Activated CD8-positive, alpha-beta T cell treated with anti-CD3 and anti-CD28 coated beads, Interleukin-2, amount 10 ng/mL, durations not matched to agents 7 days and 5 days (primary cell): ENCODE measurements around the gene CFAP45. TPM values are rescaled to one million over a fixed set of nuclear protein-coding genes. Genes with fewer than 3 reads are reported as not detected.

ENCODE experiments used
- ATAC-seq: fragments of 150-1000 bp; cut with Tn5 transposase; one replicate; pipeline ENCODE4 v1.10.0; 2021; ENCODE audit warnings: moderate library complexity
- CTCF ChIA-PET: fragments of 350-600 bp; sonication (Branson Sonifier 250); formaldehyde crosslinking; loops from one replicate; lab custom pipeline; 2021; ENCODE audit warnings: antibody characterized with exemption; lab: Charles Lee
- POLR2A ChIA-PET: fragments of 350-600 bp; sonication (Branson Sonifier 250); formaldehyde crosslinking; loops from one replicate; lab custom pipeline; 2021; ENCODE audit warnings: antibody characterized with exemption; lab: Charles Lee
- DNase-seq: peaks from one replicate; pipeline ENCODE4 v3.0.0-alpha.2; 2020
- H3K27ac Mint-ChIP-seq: one replicate; pipeline ENCODE4 v1.8.0; 2021; ENCODE audit warnings: mild to moderate bottlenecking, mixed read lengths
- H3K27me3 Mint-ChIP-seq: one replicate; pipeline ENCODE4 v1.8.0; 2021; ENCODE audit warnings: low read depth, mixed read lengths
- H3K36me3 Mint-ChIP-seq: one replicate; pipeline ENCODE4 v1.8.0; 2021; ENCODE audit warnings: low read depth, mixed read lengths
- H3K4me1 Mint-ChIP-seq: one replicate; pipeline ENCODE4 v1.8.0; 2021; ENCODE audit warnings: low read depth, mixed read lengths
- H3K4me3 Mint-ChIP-seq: one replicate; pipeline ENCODE4 v1.8.0; 2021; ENCODE audit warnings: mild to moderate bottlenecking, mixed read lengths
- H3K9me3 Mint-ChIP-seq: one replicate; pipeline ENCODE4 v1.8.0; 2022; ENCODE audit warnings: mixed read lengths; ENCODE audit not compliant: insufficient read depth
- total RNA-seq, 2 experiments: library from RNA; stranded (reverse); gene quantifications; one replicate each; pipeline ENCODE4 v1.2.3, GENCODE V29; 2021

Gene CFAP45
- total RNA-seq, 2 experiments from 2014 or later: 0.34 to 0.79 TPM

- H3K27ac Mint-ChIP-seq: no peak overlapping the region
- no peaks in the 10 kb centered on the region for H3K36me3 Mint-ChIP-seq
- DNase-seq (no peak), ATAC-seq (no peak)
- peaks cover 23% of the 10 kb centered on the region for H3K27me3 Mint-ChIP-seq
- POLR2A ChIA-PET: interaction anchor here (0.8 kb wide), 1 partner anchor 10 kb away, joined by 3 read pairs; the partner anchor contains the start of gene TAGLN2
- CTCF ChIA-PET: interaction anchor here (0.7 to 9.9 kb wide), 6 partner anchors 11 to 150 kb away, joined by 3 to 184 read pairs (median 11); partner anchors contain the start of gene TAGLN2
- no peaks in the 10 kb centered on the region for H3K9me3 Mint-ChIP-seq
- H3K4me3 Mint-ChIP-seq: no peak overlapping the region
- H3K4me1 Mint-ChIP-seq: peaks cover 5% of the 10 kb centered on the region
Observed at GRCh38 chr1:159935305-159935704, 35.3 kb upstream of the CFAP45 start.

DNA sequence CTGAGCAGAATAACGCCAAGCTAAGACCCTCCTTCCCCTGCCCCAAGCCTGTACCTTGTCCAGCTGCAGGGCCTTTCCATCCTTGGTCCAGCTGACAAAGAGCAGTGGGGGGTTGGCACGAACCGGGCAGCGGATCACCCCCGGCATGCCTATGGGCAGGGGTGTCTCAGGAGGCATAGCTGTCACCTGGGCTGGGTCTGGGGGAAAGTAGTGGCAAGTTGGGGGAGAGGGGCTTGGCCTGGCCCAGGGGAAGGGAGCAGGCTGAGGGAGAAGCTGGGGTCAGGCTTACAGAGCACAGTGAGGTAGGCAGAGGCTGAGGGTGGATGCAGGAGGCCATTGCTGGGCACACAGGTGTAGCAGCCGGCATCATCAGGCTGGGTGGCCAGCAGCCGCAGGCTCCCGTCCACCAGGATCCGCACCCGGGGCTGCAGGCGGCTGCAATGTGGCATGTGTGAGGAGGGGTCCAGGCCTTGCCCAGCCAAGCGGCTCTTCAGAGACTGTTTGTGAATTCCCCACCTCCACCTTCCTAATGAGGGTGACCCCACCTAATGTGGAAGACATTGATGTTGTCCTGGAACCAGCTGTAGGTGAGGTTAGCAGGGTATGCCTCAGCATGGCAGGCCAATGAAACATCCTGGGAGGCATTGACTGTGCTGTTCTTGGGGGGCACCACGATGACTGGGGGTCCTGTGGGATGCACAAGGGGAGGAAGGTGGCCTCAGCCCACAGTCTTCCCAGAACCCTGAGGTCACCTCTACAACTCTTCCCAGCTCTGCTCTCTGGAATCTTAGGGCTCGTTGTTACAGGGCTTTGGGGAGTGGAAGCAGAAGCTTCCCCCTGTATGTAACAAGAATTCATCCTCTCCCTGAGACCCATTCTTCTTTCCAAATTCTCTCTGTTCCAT is 34.4 kb upstream of the CFAP45 start:
- Mint-ChIP-seq H3K4me1 (peaks cover 5% of the 10 kb centered on the region), H3K9me3 (no peaks in the 10 kb centered on the region), H3K36me3 (no peaks in the 10 kb centered on the region), H3K4me3 (no peak overlapping the region), H3K27ac (no peak overlapping the region), H3K27me3 (peaks cover 22% of the 10 kb centered on the region)
- no peak for DNase-seq
- CTCF ChIA-PET: interaction anchor here (0.7 to 9.9 kb wide), 7 partner anchors 10 to 144 kb away, joined by 3 to 184 read pairs (median 5); partner anchors contain the start of gene TAGLN2
- no peak for ATAC-seq
- POLR2A ChIA-PET: interaction anchor here (2.2 kb wide), 1 partner anchor 10 kb away, joined by 18 read pairs; the partner anchor contains the start of gene TAGLN2

GRCh38 chr1:159933347-159933746 is 33.4 kb upstream of the CFAP45 start:
- DNase-seq (no peak), ATAC-seq (no peak)
- CTCF ChIA-PET: interaction anchor here (1.0 to 9.9 kb wide), 6 partner anchors 8 to 145 kb away, joined by 3 to 184 read pairs (median 4); partner anchors contain the start of gene TAGLN2
- Mint-ChIP-seq H3K36me3 (no peaks in the 10 kb centered on the region), H3K9me3 (no peaks in the 10 kb centered on the region), H3K4me3 (no peak overlapping the region), H3K27ac (no peak overlapping the region), H3K4me1 (peaks cover 3% of the 10 kb centered on the region), H3K27me3 (peaks cover 13% of the 10 kb centered on the region)
- POLR2A ChIA-PET: interaction anchor here (2.2 kb wide), 1 partner anchor 9 kb away, joined by 18 read pairs; the partner anchor contains the start of gene TAGLN2

GRCh38 chr1:159932296-159933285 is 32.6 kb upstream of the CFAP45 start:
- ChIA-PET CTCF (interaction anchor here (1.0 to 9.9 kb wide), 6 partner anchors 8 to 146 kb away, joined by 3 to 184 read pairs (median 4); partner anchors contain the start of gene TAGLN2), POLR2A (interaction anchor here (1.3 to 2.2 kb wide), 2 partner anchors 8 to 9 kb away, joined by 4 to 18 read pairs; partner anchors contain the start of gene TAGLN2)

DNA sequence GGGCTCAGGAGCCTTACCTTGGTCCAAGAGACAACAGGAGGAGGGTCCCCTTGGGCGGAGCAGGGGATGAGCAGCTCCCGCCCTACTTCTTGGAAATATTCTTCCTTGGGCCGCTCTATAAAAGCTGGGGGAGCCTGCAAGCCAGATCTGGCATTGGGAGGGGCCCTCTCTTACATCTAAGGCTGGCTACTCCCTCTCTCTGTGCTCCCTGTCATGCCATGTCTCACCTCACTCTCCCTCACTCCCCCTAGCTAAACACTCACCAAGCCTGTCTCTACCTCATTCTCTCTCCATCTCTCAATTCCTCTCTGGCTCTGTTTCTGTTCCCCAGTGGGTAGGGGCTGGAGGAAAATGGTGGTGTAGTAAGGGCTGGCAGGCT is 31.8 kb upstream of the CFAP45 start:
- ChIA-PET POLR2A (interaction anchor here (1.3 kb wide), 1 partner anchor 8 kb away, joined by 4 read pairs; no protein-coding TSS in a partner anchor), CTCF (no interaction called here)
- no peaks in the 10 kb centered on the region for H3K9me3 Mint-ChIP-seq
- H3K4me1 Mint-ChIP-seq: peaks cover 2% of the 10 kb centered on the region
- peaks cover 11% of the 10 kb centered on the region for H3K27me3 Mint-ChIP-seq
- ATAC-seq (no peak), DNase-seq (no peak)
- H3K4me3 Mint-ChIP-seq: no peak overlapping the region
- H3K27ac Mint-ChIP-seq: no peak overlapping the region
- no peaks in the 10 kb centered on the region for H3K36me3 Mint-ChIP-seq

More at GRCh38 chr1:159932296-159933285, 32.6 kb upstream of the CFAP45 start:
- Mint-ChIP-seq H3K27ac (no peak overlapping the region), H3K4me3 (no peak overlapping the region), H3K4me1 (peaks cover 2% of the 10 kb centered on the region), H3K9me3 (no peaks in the 10 kb centered on the region), H3K36me3 (no peaks in the 10 kb centered on the region), H3K27me3 (peaks cover 11% of the 10 kb centered on the region)
- no peak for ATAC-seq
- no peak for DNase-seq

GRCh38 chr1:159931101-159931794 is 31.3 kb upstream of the CFAP45 start:
- Mint-ChIP-seq H3K9me3 (no peaks in the 10 kb centered on the region), H3K27ac (no peak overlapping the region), H3K27me3 (peaks cover 11% of the 10 kb centered on the region), H3K4me1 (peaks cover 1% of the 10 kb centered on the region), H3K4me3 (no peak overlapping the region), H3K36me3 (no peaks in the 10 kb centered on the region)
- ChIA-PET CTCF (no interaction called here), POLR2A (interaction anchor here (1.3 kb wide), 1 partner anchor 8 kb away, joined by 4 read pairs; no protein-coding TSS in a partner anchor)
- no peak for ATAC-seq
- no peak for DNase-seq

DNA sequence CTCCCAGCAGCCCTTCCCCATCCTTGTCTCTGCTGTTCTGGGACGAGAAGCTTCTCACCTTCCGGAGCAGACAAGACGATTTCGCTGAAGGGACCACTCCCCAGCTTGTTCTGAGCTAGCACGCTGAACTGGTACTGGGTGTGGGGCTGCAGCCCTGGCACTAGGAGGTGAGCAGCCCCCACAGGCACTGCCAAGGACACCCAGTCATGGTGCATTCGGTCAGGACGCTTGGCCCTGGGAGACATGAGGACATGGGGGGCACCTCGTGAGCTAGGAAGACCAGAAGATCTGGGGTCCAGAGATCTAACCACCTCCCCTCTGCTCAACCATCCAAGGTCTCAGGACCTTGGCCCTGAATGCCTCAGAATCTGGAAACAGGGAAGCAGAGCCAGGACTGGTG is 30.7 kb upstream of the CFAP45 start:
- Mint-ChIP-seq H3K4me1 (peaks cover 8% of the 10 kb centered on the region), H3K36me3 (no peaks in the 10 kb centered on the region), H3K9me3 (no peaks in the 10 kb centered on the region), H3K27ac (no peak overlapping the region), H3K27me3 (peaks cover 8% of the 10 kb centered on the region), H3K4me3 (no peak overlapping the region)
- ATAC-seq (no peak), DNase-seq (no peak)
- ChIA-PET POLR2A (no interaction called here), CTCF (interaction anchor here (0.9 to 1.5 kb wide), 2 partner anchors 38 to 77 kb away, joined by 3 to 9 read pairs; no protein-coding TSS in a partner anchor)

GRCh38 chr1:159930216-159930615 is 30.3 kb upstream of the CFAP45 start:
- POLR2A ChIA-PET: interaction anchor here (1.0 kb wide), 1 partner anchor 15 kb away, joined by 3 read pairs; no protein-coding TSS in a partner anchor
- H3K27me3 Mint-ChIP-seq: peaks cover 4% of the 10 kb centered on the region
- peaks cover 8% of the 10 kb centered on the region for H3K4me1 Mint-ChIP-seq
- CTCF ChIA-PET: interaction anchor here (0.9 to 1.5 kb wide), 2 partner anchors 38 to 77 kb away, joined by 3 to 9 read pairs; no protein-coding TSS in a partner anchor
- no peaks in the 10 kb centered on the region for H3K36me3 Mint-ChIP-seq
- no peak overlapping the region for H3K4me3 Mint-ChIP-seq
- ATAC-seq (no peak), DNase-seq (no peak)
- no peaks in the 10 kb centered on the region for H3K9me3 Mint-ChIP-seq
- H3K27ac Mint-ChIP-seq: no peak overlapping the region

DNA sequence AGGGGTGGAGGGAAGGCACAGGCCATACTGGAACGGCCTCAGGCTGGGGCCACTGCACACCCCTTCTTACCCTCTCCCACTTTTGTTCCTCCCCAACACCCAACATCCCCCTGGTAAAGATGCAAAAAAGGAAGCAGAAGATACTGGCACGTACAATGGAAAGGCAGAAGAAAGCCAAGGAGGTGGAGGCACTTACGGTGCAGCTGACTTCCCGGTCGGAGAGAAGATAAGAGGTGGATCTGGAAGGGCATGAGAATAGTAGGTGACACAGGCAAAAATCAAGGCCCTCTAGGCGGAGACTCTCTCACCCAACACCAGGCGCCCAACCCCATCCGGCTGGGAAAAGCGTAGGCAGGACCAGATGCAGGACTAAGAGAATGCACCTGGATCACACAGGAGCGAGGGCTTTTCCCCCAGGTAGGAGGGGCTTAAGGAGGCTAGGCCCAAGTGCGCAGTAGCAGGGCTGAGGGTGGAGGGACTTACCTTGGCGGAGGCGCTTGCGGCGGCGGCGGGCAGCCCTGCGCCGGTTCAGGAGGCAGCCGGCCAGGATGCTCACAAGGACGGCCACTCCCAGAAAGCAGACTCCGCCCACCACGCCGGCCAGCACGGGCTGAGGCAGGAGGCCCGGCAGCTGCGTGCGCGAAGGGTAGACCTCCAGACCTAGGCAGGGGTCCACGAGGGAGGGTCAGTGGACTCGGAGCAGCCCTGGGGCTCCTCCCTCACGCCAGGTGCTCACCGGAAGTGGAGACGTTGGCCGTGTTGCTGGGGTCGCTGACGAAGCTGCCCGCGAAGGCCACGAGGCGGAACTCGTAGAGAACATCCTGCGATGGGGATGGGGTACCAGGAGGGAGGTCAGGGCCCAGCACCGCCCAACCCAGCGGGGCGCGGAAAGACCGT is 29.4 kb upstream of the CFAP45 start:
- DNase-seq (no peak), ATAC-seq (no peak)
- ChIA-PET POLR2A (interaction anchor here (1.0 kb wide), 1 partner anchor 14 kb away, joined by 3 read pairs; no protein-coding TSS in a partner anchor), CTCF (interaction anchor here (0.9 to 1.5 kb wide), 3 partner anchors 37 to 78 kb away, joined by 3 to 9 read pairs (median 3); no protein-coding TSS in a partner anchor)
- Mint-ChIP-seq H3K36me3 (no peaks in the 10 kb centered on the region), H3K27me3 (no peaks in the 10 kb centered on the region), H3K9me3 (no peaks in the 10 kb centered on the region), H3K4me3 (no peak overlapping the region), H3K4me1 (peaks cover 8% of the 10 kb centered on the region), H3K27ac (no peak overlapping the region)
